Activated CD4-positive, alpha-beta T cell treated with anti-CD3 and anti-CD28 coated beads, Interleukin-2, amount 50 U/mL, for 1 hour (primary cell): ENCODE measurements around the gene NDUFB2.
"Not testable (repeated sequence)": the region's sequence is repeated elsewhere in the genome, so short reads cannot be mapped to it uniquely, and the experiment has no call there.

Experiments used
- DNase-seq: peaks from one replicate; pipeline ENCODE4 v3.0.0-alpha.2; 2020

NDUFB2 gene

GRCh38 chr7:140696680-140697446 lies at the start of gene NDUFB2:
NDUFB2 (plus strand) TSS chr7:140696708; CDS start chr7:140696745, 37 bp downstream.
- DNase-seq: peak; percentile 60

GRCh38 chr7:140646931-140647647 lies 49.4 kb upstream of the NDUFB2 start:
- DNase-seq: peak; percentile 28

- no peak for DNase-seq
Measured at GRCh38 chr7:140649556-140650205, 46.8 kb upstream of the NDUFB2 start.

- no peak for DNase-seq
Measured at GRCh38 chr7:140650367-140650766, 46.1 kb upstream of the NDUFB2 start.

GRCh38 chr7:140653319-140654108 lies 43.0 kb upstream of the NDUFB2 start:
- DNase-seq: no peak

GRCh38 chr7:140654109-140654387 lies 42.5 kb upstream of the NDUFB2 start:
- DNase-seq: no peak

GRCh38 chr7:140654661-140655060 lies 41.8 kb upstream of the NDUFB2 start:
- no peak for DNase-seq

- DNase-seq: no peak
Measured at GRCh38 chr7:140655511-140656408, 40.7 kb upstream of the NDUFB2 start.

GRCh38 chr7:140656548-140657515 lies 39.7 kb upstream of the NDUFB2 start:
- DNase-seq: no peak

- DNase-seq: no peak
Measured at GRCh38 chr7:140657891-140658290, 38.6 kb upstream of the NDUFB2 start.

- no peak for DNase-seq
Measured at GRCh38 chr7:140659856-140660255, 36.7 kb upstream of the NDUFB2 start.

GRCh38 chr7:140661124-140661523 lies 35.4 kb upstream of the NDUFB2 start:
- no peak for DNase-seq

- DNase-seq: not testable (repeated sequence)
Measured at GRCh38 chr7:140662938-140663337, 33.6 kb upstream of the NDUFB2 start.

GRCh38 chr7:140667476-140667875 lies 29.0 kb upstream of the NDUFB2 start:
- no peak for DNase-seq

GRCh38 chr7:140668641-140669040 lies 27.9 kb upstream of the NDUFB2 start:
- no peak for DNase-seq

GRCh38 chr7:140669352-140669751 lies 27.2 kb upstream of the NDUFB2 start:
- DNase-seq: no peak

- not testable (repeated sequence) for DNase-seq
Measured at GRCh38 chr7:140669862-140670261, 26.6 kb upstream of the NDUFB2 start.

- no peak for DNase-seq
Measured at GRCh38 chr7:140670343-140670935, 26.1 kb upstream of the NDUFB2 start.

- DNase-seq: no peak
Measured at GRCh38 chr7:140671966-140672365, 24.5 kb upstream of the NDUFB2 start.

GRCh38 chr7:140672382-140673062 lies 24.0 kb upstream of the NDUFB2 start, which contains the start of gene ADCK2:
ADCK2 (plus strand) TSS chr7:140672945; CDS start chr7:140673331, 386 bp downstream.
- DNase-seq: peak; percentile 56
